ENCODE measurements around the gene OR4D9.
"Not testable (repeated sequence)": the region's sequence is repeated elsewhere in the genome, so short reads cannot be mapped to it uniquely, and the experiment has no call there.

Gene OR4D9

DNA sequence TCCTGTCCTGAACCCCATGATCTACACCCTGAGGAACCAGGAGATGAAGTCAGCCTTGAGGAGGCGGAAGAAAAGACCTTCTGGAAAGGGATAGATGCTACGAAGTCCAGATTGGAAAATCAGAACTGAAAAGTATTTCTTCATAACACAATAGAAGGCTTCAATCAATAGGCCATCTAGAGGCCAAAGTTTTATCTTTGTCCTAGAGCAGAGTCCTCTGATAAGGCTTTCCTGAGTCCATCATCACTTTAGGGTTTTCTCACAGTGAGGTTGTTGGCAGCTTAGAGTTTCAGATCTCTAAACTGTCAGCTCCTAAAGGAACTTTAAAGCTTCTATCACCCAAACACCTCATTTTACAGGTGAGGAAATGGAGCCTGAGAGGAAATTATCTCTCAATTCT lies 21.3 kb downstream of the OR4D9 start:
- H4K20me1 ChIP-seq (ENCODE audit: low read depth, low read length): no peaks in the 10 kb centered on the region
- H3K9me3 ChIP-seq (ENCODE audit: insufficient read depth, low read length): no peaks in the 10 kb centered on the region
- H3K9me2 ChIP-seq (replicated peaks; ENCODE audit: insufficient read depth, low read length): no peaks in the 10 kb centered on the region
- no peaks in the 10 kb centered on the region for H3K27me3 ChIP-seq (ENCODE audit: low read length)
- H3K4me2 ChIP-seq (ENCODE audit: low read depth, low read length, poor library complexity, severe bottlenecking): no peak overlapping the region
- H3K27ac ChIP-seq (ENCODE audit: low read depth, low read length): no peak overlapping the region
- no peak overlapping the region for H3K9ac ChIP-seq (ENCODE audit: low read length)
- TF ChIP-seq, protein P1, sequence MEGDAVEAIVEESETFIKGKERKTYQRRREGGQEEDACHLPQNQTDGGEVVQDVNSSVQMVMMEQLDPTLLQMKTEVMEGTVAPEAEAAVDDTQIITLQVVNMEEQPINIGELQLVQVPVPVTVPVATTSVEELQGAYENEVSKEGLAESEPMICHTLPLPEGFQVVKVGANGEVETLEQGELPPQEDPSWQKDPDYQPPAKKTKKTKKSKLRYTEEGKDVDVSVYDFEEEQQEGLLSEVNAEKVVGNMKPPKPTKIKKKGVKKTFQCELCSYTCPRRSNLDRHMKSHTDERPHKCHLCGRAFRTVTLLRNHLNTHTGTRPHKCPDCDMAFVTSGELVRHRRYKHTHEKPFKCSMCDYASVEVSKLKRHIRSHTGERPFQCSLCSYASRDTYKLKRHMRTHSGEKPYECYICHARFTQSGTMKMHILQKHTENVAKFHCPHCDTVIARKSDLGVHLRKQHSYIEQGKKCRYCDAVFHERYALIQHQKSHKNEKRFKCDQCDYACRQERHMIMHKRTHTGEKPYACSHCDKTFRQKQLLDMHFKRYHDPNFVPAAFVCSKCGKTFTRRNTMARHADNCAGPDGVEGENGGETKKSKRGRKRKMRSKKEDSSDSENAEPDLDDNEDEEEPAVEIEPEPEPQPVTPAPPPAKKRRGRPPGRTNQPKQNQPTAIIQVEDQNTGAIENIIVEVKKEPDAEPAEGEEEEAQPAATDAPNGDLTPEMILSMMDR (IDR thresholded peaks at IDR 0.05; ENCODE audit: insufficient read depth, low read length, poor library complexity, severe bottlenecking): no peak
- TF ChIP-seq EZH2phosphoT487 (conservative IDR thresholded peaks at IDR 0.05; ENCODE audit: low read length): no peak
- no peaks in the 10 kb centered on the region for H3K36me3 ChIP-seq (ENCODE audit: low read length)
- H2AFZ ChIP-seq (ENCODE audit: low read depth, low read length, severe bottlenecking): no peak overlapping the region
- H3F3A ChIP-seq (ENCODE audit: insufficient read depth): no peaks in the 10 kb centered on the region
- H3K79me2 ChIP-seq (ENCODE audit: insufficient read depth, low read length): no peaks in the 10 kb centered on the region
- H3K4me3 ChIP-seq (ENCODE audit: insufficient read depth, low read length, poor library complexity, severe bottlenecking): no peak overlapping the region

DNA sequence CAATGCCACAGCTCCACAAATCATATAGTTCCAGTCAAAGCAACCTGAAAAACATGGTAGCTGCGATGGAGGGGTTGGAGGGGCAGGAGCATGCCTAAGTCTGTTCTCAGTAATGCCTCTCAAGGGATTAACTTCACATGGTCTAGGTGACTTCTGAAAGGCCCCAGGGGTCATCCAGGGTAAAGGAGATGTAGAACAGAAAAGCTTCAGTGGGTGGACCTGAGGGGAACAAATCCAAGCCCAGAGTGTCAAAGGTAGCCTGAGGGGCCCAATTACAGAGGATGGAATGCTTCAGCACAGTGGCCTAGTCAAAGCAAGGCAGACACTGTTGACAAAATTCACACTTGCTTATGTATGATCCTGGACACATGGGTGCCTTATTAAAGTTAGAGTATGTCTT lies 23.3 kb downstream of the OR4D9 start:
- Histone ChIP-seq H3K36me3 (ENCODE audit: low read length) (no peaks in the 10 kb centered on the region), H3K4me2 (ENCODE audit: low read depth, low read length, poor library complexity, severe bottlenecking) (no peak overlapping the region), H3K27ac (ENCODE audit: low read depth, low read length) (no peak overlapping the region), H3K4me3 (ENCODE audit: insufficient read depth, low read length, poor library complexity, severe bottlenecking) (no peak overlapping the region), H3K27me3 (ENCODE audit: low read length) (no peaks in the 10 kb centered on the region), H3K9me3 (ENCODE audit: insufficient read depth, low read length) (no peaks in the 10 kb centered on the region), H3K9me2 (replicated peaks; ENCODE audit: insufficient read depth, low read length) (no peaks in the 10 kb centered on the region), H2AFZ (ENCODE audit: low read depth, low read length, severe bottlenecking) (no peak overlapping the region), H3K79me2 (ENCODE audit: insufficient read depth, low read length) (no peaks in the 10 kb centered on the region), H3F3A (ENCODE audit: insufficient read depth) (no peaks in the 10 kb centered on the region), H4K20me1 (ENCODE audit: low read depth, low read length) (no peaks in the 10 kb centered on the region), H3K9ac (ENCODE audit: low read length) (no peak overlapping the region)
- TF ChIP-seq, protein P1 (IDR thresholded peaks at IDR 0.05; ENCODE audit: insufficient read depth, low read length, poor library complexity, severe bottlenecking): no peak
- no peak for TF ChIP-seq EZH2phosphoT487 (conservative IDR thresholded peaks at IDR 0.05; ENCODE audit: low read length)

DNA sequence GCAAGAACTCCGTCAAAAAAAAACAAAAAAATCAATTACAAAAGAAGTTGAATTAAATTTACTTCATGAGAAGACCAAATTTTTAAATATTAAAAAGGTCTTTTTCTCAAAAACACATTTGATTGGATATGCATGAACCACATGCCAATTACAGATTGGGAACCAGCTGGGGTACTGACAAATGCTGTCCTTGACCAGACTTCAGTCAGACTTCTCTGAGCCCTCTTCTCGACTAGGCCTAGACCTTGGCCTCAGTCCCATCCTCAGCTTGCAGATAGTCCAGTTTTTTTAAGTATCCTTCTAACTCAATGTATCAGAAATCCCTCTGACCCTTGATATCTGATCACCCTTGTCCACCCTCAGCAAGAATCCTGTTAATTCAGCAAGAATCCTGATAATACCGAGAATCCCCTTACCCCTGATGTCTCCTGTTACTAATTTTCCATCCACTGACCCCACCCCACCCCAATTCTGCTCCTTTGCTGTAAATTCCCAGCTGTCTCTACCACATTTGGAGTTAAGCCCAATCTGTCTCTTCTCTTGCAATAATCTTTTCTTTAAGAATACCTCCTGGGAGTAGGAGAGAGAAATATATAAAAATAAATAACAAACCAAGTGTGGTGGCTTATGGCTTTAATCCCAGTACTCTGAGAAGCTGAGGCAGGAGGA lies 30.9 kb downstream of the OR4D9 start:
- H3K27ac ChIP-seq (ENCODE audit: low read depth, low read length): no peak overlapping the region

DNA sequence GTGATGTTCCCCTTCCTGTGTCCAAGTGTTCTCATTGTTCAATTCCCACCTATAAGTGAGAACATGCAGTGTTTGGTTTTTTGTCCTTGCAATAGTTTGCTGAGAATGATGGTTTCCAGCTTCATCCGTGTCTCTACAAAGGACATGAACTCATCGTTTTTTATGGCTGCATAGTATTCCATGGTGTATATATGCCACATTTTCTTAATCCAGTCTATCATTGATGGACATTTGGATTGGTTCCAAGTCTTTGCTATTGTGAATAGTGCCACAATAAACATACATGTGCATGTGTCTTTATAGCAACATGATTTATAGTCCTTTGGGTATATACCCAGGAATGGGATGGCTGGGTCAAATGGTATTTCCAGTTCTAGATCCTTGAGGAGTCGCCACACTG lies 32.4 kb downstream of the OR4D9 start:
- H4K20me1 ChIP-seq (ENCODE audit: low read depth, low read length); H3K79me2 ChIP-seq (ENCODE audit: insufficient read depth, low read length); H3K9me3 ChIP-seq (ENCODE audit: insufficient read depth, low read length); H3K4me3 ChIP-seq (ENCODE audit: insufficient read depth, low read length, poor library complexity, severe bottlenecking); H3K9me2 ChIP-seq (replicated peaks; ENCODE audit: insufficient read depth, low read length); H3K4me2 ChIP-seq (ENCODE audit: low read depth, low read length, poor library complexity, severe bottlenecking); H2AFZ ChIP-seq (ENCODE audit: low read depth, low read length, severe bottlenecking); H3K27me3 ChIP-seq (ENCODE audit: low read length); H3K36me3 ChIP-seq (ENCODE audit: low read length); H3F3A ChIP-seq (ENCODE audit: insufficient read depth); H3K9ac ChIP-seq (ENCODE audit: low read length); H3K27ac ChIP-seq (ENCODE audit: low read depth, low read length): not testable (repeated sequence)

More for the DNA sequence above, 30.9 kb downstream of the OR4D9 start:
- Histone ChIP-seq H3K4me2 (ENCODE audit: low read depth, low read length, poor library complexity, severe bottlenecking) (no peak overlapping the region), H3K9me2 (replicated peaks; ENCODE audit: insufficient read depth, low read length) (no peaks in the 10 kb centered on the region), H2AFZ (ENCODE audit: low read depth, low read length, severe bottlenecking) (no peak overlapping the region), H3K9ac (ENCODE audit: low read length) (no peak overlapping the region), H3K79me2 (ENCODE audit: insufficient read depth, low read length) (no peaks in the 10 kb centered on the region), H3K4me3 (ENCODE audit: insufficient read depth, low read length, poor library complexity, severe bottlenecking) (no peak overlapping the region), H3K36me3 (ENCODE audit: low read length) (no peaks in the 10 kb centered on the region), H3K27me3 (ENCODE audit: low read length) (no peaks in the 10 kb centered on the region), H3K9me3 (ENCODE audit: insufficient read depth, low read length) (no peaks in the 10 kb centered on the region), H3F3A (ENCODE audit: insufficient read depth) (no peaks in the 10 kb centered on the region), H4K20me1 (ENCODE audit: low read depth, low read length) (no peaks in the 10 kb centered on the region)
- no peak for TF ChIP-seq EZH2phosphoT487 (conservative IDR thresholded peaks at IDR 0.05; ENCODE audit: low read length)
- TF ChIP-seq, protein P1 (IDR thresholded peaks at IDR 0.05; ENCODE audit: insufficient read depth, low read length, poor library complexity, severe bottlenecking): no peak
